ENCODE results near the gene MGMT.

GRCh38 chr10:129728905-129729795, 262.1 kb downstream of the MGMT start:
- TF ChIP-seq POLR2A (IDR thresholded peaks at IDR 0.05) (no peak), CTCF (IDR thresholded peaks at IDR 0.05) (no peak)
